CD4-positive, alpha-beta T cell treated with Interleukin-4 for 4 hours (primary cell): ENCODE measurements around the gene PARVG.

Experiments used
- DNase-seq: peaks from one replicate; pipeline ENCODE4 v3.0.0-alpha.2; 2020

The PARVG gene

GRCh38 chr22:44181912-44182587 lies 1.3 kb downstream of the PARVG start:
- DNase-seq = peak; percentile 6

GRCh38 chr22:44182588-44183286 lies 2.0 kb downstream of the PARVG start:
- peak; percentile 51 for DNase-seq

- DNase-seq = no peak
Observed at GRCh38 chr22:44183287-44183588, 2.5 kb downstream of the PARVG start.

GRCh38 chr22:44184006-44184405 lies 3.3 kb downstream of the PARVG start:
- DNase-seq = no peak

GRCh38 chr22:44185237-44186120 lies 4.8 kb downstream of the PARVG start:
- DNase-seq = no peak

GRCh38 chr22:44186121-44186510 lies 5.4 kb downstream of the PARVG start:
- DNase-seq = no peak

- no peak for DNase-seq
Observed at GRCh38 chr22:44186737-44187136, 6.0 kb downstream of the PARVG start.

- DNase-seq = no peak
Observed at GRCh38 chr22:44187652-44188230, 7.0 kb downstream of the PARVG start.

- DNase-seq = no peak
Observed at GRCh38 chr22:44188316-44188715, 7.6 kb downstream of the PARVG start.

- no peak for DNase-seq
Observed at GRCh38 chr22:44188986-44189630, 8.4 kb downstream of the PARVG start.

- no peak for DNase-seq
Observed at GRCh38 chr22:44190381-44190976, 9.8 kb downstream of the PARVG start.

GRCh38 chr22:44191036-44191454 lies 10.3 kb downstream of the PARVG start:
- DNase-seq = peak; percentile 70

GRCh38 chr22:44192098-44192815 lies 11.5 kb downstream of the PARVG start:
- DNase-seq = no peak

GRCh38 chr22:44192816-44193534 lies 12.2 kb downstream of the PARVG start:
- DNase-seq = no peak

GRCh38 chr22:44193535-44193891 lies 12.8 kb downstream of the PARVG start:
- no peak for DNase-seq

GRCh38 chr22:44194569-44194968 lies 13.8 kb downstream of the PARVG start:
- no peak for DNase-seq

- DNase-seq = no peak
Observed at GRCh38 chr22:44195189-44195871, 14.6 kb downstream of the PARVG start.

GRCh38 chr22:44196241-44196640 lies 15.5 kb downstream of the PARVG start:
- no peak for DNase-seq

GRCh38 chr22:44196731-44197131 lies 16.0 kb downstream of the PARVG start:
- DNase-seq = no peak

- DNase-seq = no peak
Observed at GRCh38 chr22:44197271-44197670, 16.5 kb downstream of the PARVG start.

GRCh38 chr22:44199164-44199563 lies 18.4 kb downstream of the PARVG start:
- no peak for DNase-seq
